VCaP (cell line): ENCODE measurements around the gene IGF2BP3.

ENCODE experiments used
- H3K27ac ChIP-seq: fragments of 450-650 bp; 2 replicates; pipeline ENCODE4 v1.5.1; 2017
- CTCF ChIP-seq: fragments of 450-650 bp; conservative IDR thresholded peaks from 2 replicates; pipeline ENCODE4 v1.5.1; 2017; ENCODE audit warnings: mild to moderate bottlenecking, moderate library complexity

Gene IGF2BP3

DNA sequence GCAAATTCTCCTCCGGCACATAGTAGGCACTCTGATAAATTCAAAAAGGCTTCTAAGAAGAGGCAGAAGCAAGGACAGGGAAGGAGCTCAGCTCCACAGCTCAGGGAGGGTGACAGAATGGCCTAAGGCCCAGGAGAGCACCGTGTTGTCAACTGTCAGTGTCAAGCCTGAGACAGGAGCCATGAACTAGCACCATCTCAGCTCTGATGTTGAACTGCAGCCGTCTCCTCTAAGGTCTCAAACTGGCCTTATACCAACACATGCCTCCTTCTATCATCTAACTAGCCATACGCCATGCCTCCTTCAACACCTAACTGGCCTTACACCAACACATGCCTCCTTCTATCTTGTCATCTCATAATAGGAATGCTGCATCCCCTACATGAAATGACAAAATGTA, 73.0 kb downstream of the IGF2BP3 start:
- no peak overlapping the region for H3K27ac ChIP-seq
- no peak for TF ChIP-seq CTCF

DNA sequence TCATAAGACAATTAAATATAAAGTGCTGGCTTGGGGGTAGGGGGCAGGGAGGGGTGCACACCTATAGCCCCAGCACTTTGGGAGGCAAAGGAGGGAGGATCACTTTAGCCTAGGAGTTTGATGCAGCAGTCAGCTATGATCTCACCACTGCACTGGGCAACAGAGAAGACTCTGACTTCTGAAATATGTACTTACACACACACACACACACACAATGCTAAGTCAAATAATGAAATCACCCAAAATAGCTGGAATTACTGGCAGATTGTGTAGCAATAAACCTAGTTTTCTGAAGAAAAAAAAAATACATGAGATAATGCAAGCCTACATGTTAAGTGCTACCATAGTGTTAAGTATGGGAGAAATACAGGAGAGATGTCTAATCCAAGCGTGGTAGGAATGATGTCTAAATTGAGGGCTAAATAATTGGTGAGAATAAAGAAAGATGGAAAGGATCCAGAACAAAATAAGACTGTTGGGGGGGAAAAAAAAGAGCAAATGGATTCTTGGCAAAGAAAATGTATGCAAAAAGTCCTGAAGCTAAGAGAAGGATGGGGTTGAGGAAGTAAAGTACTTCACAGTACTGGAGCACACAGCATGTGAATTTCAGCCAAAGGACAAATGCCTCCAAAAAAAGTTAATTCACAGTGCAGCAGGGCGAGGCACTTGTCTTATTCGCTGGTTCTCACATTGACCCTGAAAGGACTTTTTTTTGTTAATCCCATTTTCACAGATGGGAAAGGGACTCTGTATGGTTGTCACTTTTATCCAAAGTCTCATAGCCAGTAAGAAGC, 73.9 kb downstream of the IGF2BP3 start:
- H3K27ac ChIP-seq: no peak overlapping the region
- no peak for TF ChIP-seq CTCF

- H3K27ac ChIP-seq: no peak overlapping the region
- no peak for TF ChIP-seq CTCF
Measured at GRCh38 chr7:23394488-23395171, 75.7 kb downstream of the IGF2BP3 start.

DNA sequence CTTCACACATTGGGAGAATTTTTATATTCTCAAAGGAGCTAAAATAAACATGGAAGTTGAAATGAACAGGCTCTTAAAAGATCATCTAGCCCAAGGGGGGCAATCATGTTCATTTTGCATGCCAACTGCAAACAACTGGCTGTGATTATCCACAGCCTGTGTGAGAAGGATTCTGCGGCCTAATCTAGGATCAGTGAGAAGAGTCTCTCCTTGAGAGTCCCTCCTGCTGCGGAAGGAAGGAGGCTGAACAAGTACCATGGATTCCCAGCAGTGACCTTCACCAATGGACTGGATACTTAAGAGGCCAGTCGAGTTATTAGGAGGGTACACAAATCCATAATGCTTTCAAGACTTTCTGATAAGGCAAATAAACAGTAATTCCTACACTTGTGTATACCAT, 76.7 kb downstream of the IGF2BP3 start:
- no peak for TF ChIP-seq CTCF
- H3K27ac ChIP-seq: no peak overlapping the region

DNA sequence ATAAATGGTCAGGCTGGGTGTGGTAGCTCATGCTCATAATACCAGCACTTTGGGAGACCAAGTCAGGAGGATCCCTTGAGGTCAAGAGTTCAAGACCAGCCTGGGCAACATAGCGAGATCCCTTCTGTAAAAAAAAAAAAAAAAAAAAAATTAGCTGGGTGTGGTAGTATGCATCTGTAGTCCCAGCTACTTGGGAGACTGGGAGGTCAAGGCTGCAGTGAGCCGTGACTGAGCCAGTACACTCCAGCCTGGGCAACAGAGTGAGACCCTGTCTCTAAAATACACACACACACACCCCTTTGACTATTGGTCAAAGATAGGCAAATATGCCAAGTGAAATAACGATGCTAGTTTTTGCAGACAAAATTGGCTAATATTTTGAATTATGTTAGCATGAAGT, 80.6 kb downstream of the IGF2BP3 start:
- no peak for TF ChIP-seq CTCF
- H3K27ac ChIP-seq: no peak overlapping the region

GRCh38 chr7:23387583-23387982, 82.7 kb downstream of the IGF2BP3 start:
- no peak overlapping the region for H3K27ac ChIP-seq
- TF ChIP-seq CTCF: no peak

DNA sequence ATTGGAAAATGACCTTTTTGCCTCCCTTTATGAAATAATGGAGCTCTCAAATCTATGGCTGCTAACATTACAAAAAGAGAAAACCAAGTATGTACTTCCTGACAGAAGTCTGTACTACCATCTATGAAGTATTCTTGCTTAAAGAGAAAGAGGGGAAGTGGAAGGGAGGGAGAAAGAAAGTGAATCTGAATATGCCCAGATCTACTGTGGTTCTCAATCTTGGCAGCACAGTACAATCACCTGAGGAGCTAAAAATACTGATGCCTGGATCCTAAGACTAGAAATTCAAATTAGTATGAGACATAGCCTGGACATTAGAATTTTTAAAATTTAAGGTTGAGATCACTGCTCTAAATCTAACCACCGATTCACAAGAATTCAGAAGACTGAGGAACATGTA, 85.2 kb downstream of the IGF2BP3 start:
- no peak for TF ChIP-seq CTCF
- no peak overlapping the region for H3K27ac ChIP-seq
